Skeletal muscle cell (primary cell): Measurements from ENCODE around the gene ALDH8A1.

Experiments
- DNase-seq: peaks from one replicate; pipeline ENCODE4 v3.0.0-alpha.2; 2010; ENCODE audit warnings: low read depth
- H3K4me3 ChIP-seq: 2 replicates; pipeline ENCODE4 v1.5.1; 2011; ENCODE audit warnings: low read depth, mild to moderate bottlenecking, control low read depth, low read length, moderate library complexity

ALDH8A1 gene

GRCh38 chr6:134882426-134883038 lies 67.4 kb downstream of the ALDH8A1 start:
- peak; percentile 45 for DNase-seq
- H3K4me3 ChIP-seq = no peak overlapping the region

GRCh38 chr6:134880487-134881190 lies 69.3 kb downstream of the ALDH8A1 start:
- no peak overlapping the region for H3K4me3 ChIP-seq
- no peak for DNase-seq

GRCh38 chr6:134878136-134878535 lies 71.8 kb downstream of the ALDH8A1 start:
- DNase-seq = no peak

GRCh38 chr6:134875367-134875766 lies 74.5 kb downstream of the ALDH8A1 start:
- DNase-seq = no peak
- H3K4me3 ChIP-seq = no peak overlapping the region

More at GRCh38 chr6:134878136-134878535, 71.8 kb downstream of the ALDH8A1 start:
- no peak overlapping the region for H3K4me3 ChIP-seq

GRCh38 chr6:134873500-134874388 lies 76.2 kb downstream of the ALDH8A1 start:
- DNase-seq = no peak
- no peak overlapping the region for H3K4me3 ChIP-seq

- H3K4me3 ChIP-seq = no peak overlapping the region
Observed at GRCh38 chr6:134870677-134871498, 79.0 kb downstream of the ALDH8A1 start.

GRCh38 chr6:134868812-134869211 lies 81.1 kb downstream of the ALDH8A1 start:
- DNase-seq = no peak
- no peak overlapping the region for H3K4me3 ChIP-seq

More at GRCh38 chr6:134870677-134871498, 79.0 kb downstream of the ALDH8A1 start:
- DNase-seq = peak; percentile 9
